Muscle layer of duodenum (tissue), 2 donors: ENCODE measurements around the gene DDX19B.
"Not testable (repeated sequence)": the region's sequence is repeated elsewhere in the genome, so short reads cannot be mapped to it uniquely, and the experiment has no call there.

ENCODE experiments used
- H3K27ac ChIP-seq: one replicate; pipeline ENCODE4 v1.7.0; 2013; ENCODE audit warnings: mild to moderate bottlenecking, low read length
- H3K27me3 ChIP-seq: one replicate; pipeline ENCODE4 v1.7.0; 2013; ENCODE audit warnings: low read depth, mild to moderate bottlenecking, control low read depth, low read length
- H3K36me3 ChIP-seq, 2 donors: one replicate each; pipeline ENCODE4 v1.7.0; 2013; ENCODE audit warnings: low read length in 2 of 2, control low read depth in 1 of 2, mild to moderate bottlenecking in 1 of 2; ENCODE audit not compliant: insufficient read depth in 2 of 2, control insufficient read depth in 1 of 2
- H3K4me1 ChIP-seq, 2 donors: one replicate each; pipeline ENCODE4 v1.7.0; 2013; ENCODE audit warnings: low read length in 2 of 2, mild to moderate bottlenecking in 2 of 2, control low read depth in 1 of 2, moderate library complexity in 1 of 2; ENCODE audit not compliant: insufficient read depth in 2 of 2, control insufficient read depth in 1 of 2
- H3K4me3 ChIP-seq, 2 donors: one replicate each; pipeline ENCODE4 v1.7.0; 2013; ENCODE audit warnings: low read length in 2 of 2, low read depth in 1 of 2, mild to moderate bottlenecking in 1 of 2
- H3K9me3 ChIP-seq, 2 donors: one replicate each; pipeline ENCODE4 v1.7.0; 2013; ENCODE audit warnings: low read length in 2 of 2, control low read depth in 1 of 2, mild to moderate bottlenecking in 1 of 2; ENCODE audit not compliant: control insufficient read depth in 1 of 2
- donor health status: healthy.

DDX19B gene

GRCh38 chr16:70298988-70299938 lies at the start of gene DDX19B:
Gene DDX19B, plus strand, starts transcription at chr16:70299186. Its CDS starts 112 bp downstream, at chr16:70299298.
- peaks cover 0 to 16% of the 10 kb centered on the region in 2 donors for H3K36me3 ChIP-seq
- peaks cover 0 to 6% of the 10 kb centered on the region in 2 donors for H3K9me3 ChIP-seq
- peaks cover 0 to 6% of the 10 kb centered on the region in 2 donors for H3K4me1 ChIP-seq
- peak within 1 kb of the TSS; percentile 80 to 97 for H3K4me3 ChIP-seq
- peak within 1 kb of the TSS; percentile 99 for H3K27ac ChIP-seq
- no peaks in the 10 kb centered on the region for H3K27me3 ChIP-seq

DNA sequence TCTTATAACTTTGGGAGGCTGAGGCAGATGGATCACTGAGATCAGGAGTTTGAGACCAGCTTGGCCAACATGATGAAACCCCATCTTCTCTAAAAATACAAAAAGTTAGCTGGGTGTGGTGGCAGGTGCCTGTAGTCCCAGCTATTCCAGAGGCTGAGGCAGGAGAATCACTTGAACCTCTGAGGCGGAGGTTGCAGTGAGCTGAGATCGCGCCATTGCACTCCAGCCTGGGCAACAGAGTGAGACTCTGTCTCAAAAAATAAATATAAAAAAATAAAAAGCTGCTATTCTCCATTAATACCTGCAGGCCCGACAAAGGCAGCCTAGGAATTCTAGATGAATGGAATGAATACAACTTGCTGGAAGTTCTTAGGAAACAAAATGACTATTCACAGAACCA lies 49.3 kb upstream of the DDX19B start:
- not testable (repeated sequence) for H3K27me3 ChIP-seq, H3K4me3 ChIP-seq, H3K27ac ChIP-seq, H3K9me3 ChIP-seq
- peaks cover 24 to 25% of the 10 kb centered on the region in 2 donors for H3K36me3 ChIP-seq
- peaks cover 0 to 24% of the 10 kb centered on the region in 2 donors for H3K4me1 ChIP-seq

GRCh38 chr16:70250748-70251628 lies 48.0 kb upstream of the DDX19B start:
- Histone ChIP-seq H3K4me3 (peak overlapping the region; percentile 65 to 89), H3K27ac (no peak overlapping the region), H3K27me3 (no peaks in the 10 kb centered on the region), H3K36me3 (peaks cover 34 to 37% of the 10 kb centered on the region in 2 donors), H3K4me1 (peaks cover 0 to 24% of the 10 kb centered on the region in 2 donors), H3K9me3 (no peaks in the 10 kb centered on the region)

DNA sequence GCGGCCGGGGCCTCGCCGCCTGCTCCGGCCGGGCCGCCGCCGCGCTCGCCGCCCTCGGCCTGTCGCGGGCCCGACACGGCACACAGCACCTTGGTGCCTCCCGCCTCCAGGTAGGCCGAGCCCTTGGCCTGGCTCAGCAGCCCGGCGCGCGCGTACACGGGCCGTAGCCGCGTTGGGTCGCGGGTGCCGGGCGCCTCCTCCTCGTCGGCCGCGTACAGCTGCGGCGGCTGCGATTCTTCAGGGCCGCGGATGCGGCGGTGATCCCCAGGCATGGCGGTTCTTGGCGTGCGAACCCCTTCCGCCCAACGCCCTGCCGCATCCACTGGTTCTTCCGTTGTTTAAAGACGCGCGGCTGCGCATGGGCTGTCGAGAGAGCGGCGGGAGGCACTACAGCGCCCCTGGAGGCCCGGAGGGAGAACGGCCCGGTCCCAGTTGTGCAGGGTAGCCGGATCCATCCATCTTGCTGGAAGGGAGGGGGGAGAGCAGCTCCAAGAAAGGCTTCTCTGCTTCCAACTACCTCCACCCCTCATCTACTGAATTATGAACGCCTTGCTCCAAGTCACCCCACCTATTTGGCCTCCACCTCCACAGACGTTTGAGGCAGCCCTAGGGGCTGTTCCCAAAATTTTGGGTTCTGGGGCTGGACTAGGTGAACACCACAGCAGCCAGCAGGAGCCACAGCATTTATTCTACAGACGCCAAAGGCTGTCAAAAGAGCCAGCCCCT lies 47.2 kb upstream of the DDX19B start, which contains the start of gene EXOSC6:
Gene EXOSC6 (minus strand): TSS at position 312 of the 726 bp plus-strand sequence. CDS start 40 bp downstream, at position 272.
- H3K4me3 ChIP-seq, result peak within 1 kb of the TSS; percentile 65 to 89
- peaks cover 0 to 24% of the 10 kb centered on the region in 2 donors for H3K4me1 ChIP-seq
- no peak within 1 kb of the TSS for H3K27ac ChIP-seq
- no peaks in the 10 kb centered on the region for H3K9me3 ChIP-seq
- no peaks in the 10 kb centered on the region for H3K27me3 ChIP-seq
- peaks cover 34 to 43% of the 10 kb centered on the region in 2 donors for H3K36me3 ChIP-seq

DNA sequence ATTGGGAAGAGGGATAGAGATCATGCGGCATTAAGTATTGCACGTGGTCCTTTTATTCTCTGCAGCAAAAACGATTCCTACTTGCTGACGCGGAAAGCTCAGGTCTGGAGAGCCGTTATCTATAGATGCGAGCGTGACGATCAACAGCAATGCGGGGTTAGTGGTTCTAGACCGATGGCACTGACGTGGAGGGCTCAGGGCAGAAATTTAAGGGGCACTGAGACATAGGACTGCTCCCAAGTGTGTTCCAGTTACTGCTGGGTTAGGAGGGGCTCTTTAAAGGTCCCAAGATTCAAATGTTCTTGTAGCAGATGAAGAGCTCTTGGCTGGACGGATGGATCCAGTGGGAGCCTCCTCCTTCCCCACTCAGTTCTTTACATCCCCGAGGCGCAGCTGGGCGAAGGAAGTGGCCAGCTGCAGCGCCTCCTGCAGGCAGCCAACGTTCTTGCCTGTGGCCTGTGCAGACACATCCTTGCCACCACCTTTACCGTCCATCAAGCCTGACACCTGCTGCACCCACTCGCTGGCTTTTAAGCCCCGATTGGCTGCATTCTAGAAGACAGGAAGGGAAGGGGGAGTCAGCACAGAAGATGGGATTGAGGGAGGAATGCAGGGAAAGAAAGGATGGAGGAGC lies 46.5 kb upstream of the DDX19B start:
- H3K36me3 ChIP-seq, result peaks cover 37 to 49% of the 10 kb centered on the region in 2 donors
- H3K4me3 ChIP-seq, result no peak overlapping the region
- H3K27ac ChIP-seq, result no peak overlapping the region

GRCh38 chr16:70253291-70254106 lies 45.5 kb upstream of the DDX19B start:
- no peaks in the 10 kb centered on the region for H3K27me3 ChIP-seq
- H3K4me1 ChIP-seq, result peaks cover 0 to 24% of the 10 kb centered on the region in 2 donors
- H3K9me3 ChIP-seq, result no peaks in the 10 kb centered on the region
- H3K36me3 ChIP-seq, result peaks cover 47 to 59% of the 10 kb centered on the region in 2 donors
- no peak overlapping the region for H3K27ac ChIP-seq
- no peak overlapping the region for H3K4me3 ChIP-seq

More for the DNA sequence above, 46.5 kb upstream of the DDX19B start:
- peaks cover 0 to 24% of the 10 kb centered on the region in 2 donors for H3K4me1 ChIP-seq
- no peaks in the 10 kb centered on the region for H3K27me3 ChIP-seq
- H3K9me3 ChIP-seq, result no peaks in the 10 kb centered on the region

- Histone ChIP-seq H3K4me3 (no peak overlapping the region), H3K36me3 (peaks cover 52 to 68% of the 10 kb centered on the region in 2 donors), H3K27me3 (no peaks in the 10 kb centered on the region), H3K4me1 (peaks cover 0 to 21% of the 10 kb centered on the region in 2 donors), H3K9me3 (no peaks in the 10 kb centered on the region), H3K27ac (no peak overlapping the region)
These were observed 44.6 kb upstream of the DDX19B start for GRCh38 chr16:70254180-70254964.

DNA sequence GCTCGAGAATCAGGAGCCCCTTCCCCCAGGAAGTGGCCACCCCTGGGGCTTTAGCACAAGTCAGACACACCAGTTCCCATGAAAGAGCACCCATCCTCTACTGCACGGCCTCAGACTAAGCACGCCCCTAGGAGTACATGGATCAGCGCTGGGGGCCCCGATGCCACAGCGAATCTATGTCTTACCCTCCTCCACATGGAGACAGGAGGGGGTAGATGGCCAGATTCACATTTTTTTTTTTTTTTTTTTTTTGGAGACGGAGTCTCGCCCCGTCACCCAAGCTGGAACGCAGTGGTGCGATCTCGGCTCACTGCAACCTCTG lies 44.1 kb upstream of the DDX19B start:
- no peaks in the 10 kb centered on the region for H3K9me3 ChIP-seq
- H3K4me1 ChIP-seq, result peaks cover 0 to 15% of the 10 kb centered on the region in 2 donors
- H3K4me3 ChIP-seq, result no peak overlapping the region
- no peaks in the 10 kb centered on the region for H3K27me3 ChIP-seq
- H3K36me3 ChIP-seq, result peaks cover 52 to 72% of the 10 kb centered on the region in 2 donors
- H3K27ac ChIP-seq, result no peak overlapping the region

GRCh38 chr16:70255574-70255973 lies 43.4 kb upstream of the DDX19B start:
- peaks cover 57 to 78% of the 10 kb centered on the region in 2 donors for H3K36me3 ChIP-seq
- H3K4me1 ChIP-seq, result peaks cover 0 to 9% of the 10 kb centered on the region in 2 donors
- no peak overlapping the region for H3K4me3 ChIP-seq
- H3K27me3 ChIP-seq, result no peaks in the 10 kb centered on the region
- H3K27ac ChIP-seq, result no peak overlapping the region
- H3K9me3 ChIP-seq, result no peaks in the 10 kb centered on the region
